ENCODE results near the gene HPX.

DNA sequence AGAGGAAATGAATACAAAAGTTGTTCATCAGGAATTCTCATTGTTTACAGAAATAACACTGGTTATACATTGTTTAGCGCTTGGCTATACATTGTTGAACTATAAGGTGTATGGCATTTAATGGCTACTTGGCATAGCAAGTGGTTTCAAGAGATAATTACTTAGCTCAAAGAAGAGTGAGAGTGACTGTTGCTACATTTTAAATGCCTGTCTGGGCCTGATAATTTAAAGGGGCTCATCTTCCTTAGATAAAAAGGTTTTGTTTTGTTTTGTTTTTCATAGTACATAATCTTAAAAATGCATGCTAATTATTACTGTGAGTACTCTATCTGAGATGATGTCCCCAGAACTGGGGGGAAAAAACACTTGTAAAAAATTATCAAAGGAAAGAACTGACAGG is 52.0 kb downstream of the HPX start:
- no peak for TF ChIP-seq CTCF (IDR thresholded peaks at IDR 0.05; ENCODE audit: low read depth, low read length)
- no peak for TF ChIP-seq MAX (IDR thresholded peaks at IDR 0.05; ENCODE audit: low read depth, low read length)
- TF ChIP-seq POLR2A (IDR thresholded peaks at IDR 0.05; ENCODE audit: extremely low read depth, insufficient read length) = no peak
